8988T (cell line): ENCODE measurements around the gene PANK3.
"Not testable (repeated sequence)": the region's sequence is repeated elsewhere in the genome, so short reads cannot be mapped to it uniquely, and the experiment has no call there.

ENCODE experiments used
- DNase-seq: peaks from one replicate; pipeline ENCODE4 v3.0.0; 2011

PANK3 gene

DNA sequence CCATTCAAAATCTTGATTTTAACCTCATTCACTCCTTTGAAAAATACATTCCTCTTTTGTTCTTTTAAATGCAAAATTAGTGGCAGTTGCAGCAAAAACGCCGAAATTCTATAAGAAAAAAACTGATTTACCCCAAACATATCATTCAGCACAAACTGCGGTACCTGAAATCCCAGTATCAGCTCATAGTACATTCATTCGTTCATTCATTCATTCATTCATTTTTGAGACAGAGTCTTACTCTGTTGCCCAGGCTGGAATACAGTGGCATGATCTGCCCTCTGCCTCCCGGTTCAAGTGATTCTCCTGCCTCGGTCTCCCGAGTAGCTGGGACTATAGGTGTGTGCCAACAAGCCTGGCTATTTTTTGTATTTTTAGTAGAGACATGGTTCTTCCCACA, 29.6 kb downstream of the PANK3 start:
- DNase-seq = no peak

DNA sequence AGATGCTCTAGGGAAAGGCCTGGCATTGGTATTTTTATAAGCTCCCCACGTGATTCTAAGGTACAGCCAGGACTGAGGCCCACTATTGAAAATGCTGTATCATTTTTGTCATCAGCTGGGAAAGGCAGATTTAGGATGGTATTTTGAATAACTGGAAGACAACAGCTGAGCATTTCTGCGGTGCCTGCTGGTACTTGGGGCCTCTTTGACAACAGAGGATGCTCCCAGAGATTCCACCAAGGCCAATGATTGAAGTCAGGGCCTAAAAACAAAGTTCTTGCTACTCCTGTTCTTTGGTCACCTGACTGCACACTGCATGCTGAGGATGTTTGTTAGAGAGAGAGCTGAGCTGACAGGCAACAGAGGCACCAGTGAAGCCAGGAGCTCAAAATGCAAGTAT, 42.0 kb downstream of the PANK3 start:
- no peak for DNase-seq

DNA sequence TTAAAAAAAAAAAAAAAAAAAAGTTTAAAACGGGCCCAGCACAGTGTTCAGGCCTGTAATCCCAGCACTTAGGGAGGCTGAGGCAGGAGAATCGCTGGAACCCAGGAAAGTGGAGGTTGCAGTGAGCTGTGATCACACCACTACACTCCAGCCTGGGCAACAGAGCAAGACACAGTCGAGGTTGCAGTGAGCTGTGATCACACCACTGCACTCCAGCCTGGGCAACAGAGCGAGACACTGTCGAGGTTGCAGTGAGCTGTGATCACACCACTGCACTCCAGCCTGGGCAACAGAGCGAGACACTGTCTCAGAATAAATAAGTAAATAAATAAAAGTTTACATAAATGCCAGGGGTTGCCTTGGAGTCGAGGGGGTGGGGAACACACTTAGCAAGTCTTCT, 44.8 kb downstream of the PANK3 start:
- not testable (repeated sequence) for DNase-seq

DNA sequence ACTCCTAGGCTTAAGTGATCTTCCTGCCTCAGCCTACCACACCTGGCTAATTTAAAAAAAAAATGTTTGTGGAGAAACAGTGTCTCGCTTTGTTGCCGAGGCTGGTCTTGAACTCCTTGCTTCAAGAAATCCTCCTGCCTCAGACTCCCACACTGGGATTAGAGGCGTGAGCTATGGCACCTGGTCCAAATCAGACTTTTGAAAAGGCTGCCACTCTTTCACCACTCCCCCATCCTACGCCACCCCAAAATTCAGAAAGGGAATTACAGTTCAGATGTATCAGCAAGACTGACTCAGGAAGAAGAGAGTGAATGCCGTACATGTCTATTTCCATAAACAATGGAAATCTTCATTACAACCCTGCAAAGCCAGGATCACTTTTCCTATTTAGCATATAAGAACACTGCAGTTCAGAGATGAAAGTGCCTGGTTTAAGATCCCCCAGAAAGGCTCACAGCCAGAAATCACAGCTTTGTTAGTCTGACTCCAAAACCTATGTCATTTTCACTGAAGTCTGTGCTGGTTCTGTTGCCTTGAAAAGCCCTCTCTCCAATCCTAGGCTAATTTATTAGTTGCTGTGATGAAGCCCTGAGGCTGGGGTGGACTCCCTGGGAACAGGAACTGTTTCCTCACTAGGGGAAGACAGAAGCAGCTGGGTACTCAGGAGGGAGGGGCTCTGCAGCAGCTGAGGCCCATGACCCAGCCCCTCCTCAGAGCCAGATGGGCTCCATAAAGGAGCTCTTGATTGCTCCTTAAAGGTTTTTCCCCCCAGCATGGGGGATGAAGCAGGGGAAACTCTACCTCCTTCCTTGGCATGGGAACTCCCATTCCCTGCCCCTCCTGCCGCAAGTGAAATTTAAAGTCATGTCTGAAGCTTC, 46.9 kb downstream of the PANK3 start:
- DNase-seq = no peak

DNA sequence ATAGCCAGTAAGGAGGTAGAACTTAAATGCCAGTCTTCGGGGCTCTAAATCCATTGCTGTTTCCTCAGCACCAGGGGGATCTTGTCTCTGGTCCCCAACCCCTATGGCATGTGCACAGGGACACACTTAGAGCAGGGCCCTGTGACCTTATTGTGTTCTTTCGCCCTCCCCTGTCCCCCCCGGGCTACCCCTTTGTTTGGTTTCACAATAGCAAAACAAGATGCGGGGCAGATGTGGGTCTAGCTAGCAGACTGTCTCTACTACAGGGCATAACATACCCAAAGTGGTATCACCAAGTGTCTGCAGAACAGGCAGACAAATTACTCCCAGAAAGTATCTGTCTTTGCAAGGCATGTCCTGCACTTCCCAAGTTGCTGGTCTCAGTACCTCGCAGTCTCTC, 48.0 kb downstream of the PANK3 start:
- no peak for DNase-seq

DNA sequence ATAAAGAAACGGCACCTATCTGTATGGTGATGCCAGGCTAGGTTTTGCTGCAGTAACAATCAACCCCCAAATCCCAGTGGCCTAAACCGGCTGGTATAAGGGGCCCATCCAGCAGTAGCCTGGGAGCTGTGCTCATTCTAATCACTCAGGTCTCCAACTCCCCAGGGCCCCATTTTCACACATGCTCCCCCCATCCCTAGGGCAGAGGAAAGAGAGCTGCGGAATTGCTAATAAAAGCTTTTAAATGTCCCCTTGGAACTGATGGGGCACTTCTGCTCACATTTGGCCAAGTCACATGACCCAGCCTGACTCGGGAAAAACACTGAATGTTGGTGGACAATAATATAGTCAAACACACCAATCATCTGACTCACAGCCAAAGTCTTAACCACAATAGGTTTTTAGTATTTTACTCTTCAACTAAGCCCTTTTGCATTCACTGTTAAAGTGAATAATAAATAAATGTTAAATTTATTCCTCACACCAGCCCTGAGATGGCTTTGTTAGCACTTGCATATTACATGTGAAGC, 48.5 kb downstream of the PANK3 start:
- no peak for DNase-seq

DNA sequence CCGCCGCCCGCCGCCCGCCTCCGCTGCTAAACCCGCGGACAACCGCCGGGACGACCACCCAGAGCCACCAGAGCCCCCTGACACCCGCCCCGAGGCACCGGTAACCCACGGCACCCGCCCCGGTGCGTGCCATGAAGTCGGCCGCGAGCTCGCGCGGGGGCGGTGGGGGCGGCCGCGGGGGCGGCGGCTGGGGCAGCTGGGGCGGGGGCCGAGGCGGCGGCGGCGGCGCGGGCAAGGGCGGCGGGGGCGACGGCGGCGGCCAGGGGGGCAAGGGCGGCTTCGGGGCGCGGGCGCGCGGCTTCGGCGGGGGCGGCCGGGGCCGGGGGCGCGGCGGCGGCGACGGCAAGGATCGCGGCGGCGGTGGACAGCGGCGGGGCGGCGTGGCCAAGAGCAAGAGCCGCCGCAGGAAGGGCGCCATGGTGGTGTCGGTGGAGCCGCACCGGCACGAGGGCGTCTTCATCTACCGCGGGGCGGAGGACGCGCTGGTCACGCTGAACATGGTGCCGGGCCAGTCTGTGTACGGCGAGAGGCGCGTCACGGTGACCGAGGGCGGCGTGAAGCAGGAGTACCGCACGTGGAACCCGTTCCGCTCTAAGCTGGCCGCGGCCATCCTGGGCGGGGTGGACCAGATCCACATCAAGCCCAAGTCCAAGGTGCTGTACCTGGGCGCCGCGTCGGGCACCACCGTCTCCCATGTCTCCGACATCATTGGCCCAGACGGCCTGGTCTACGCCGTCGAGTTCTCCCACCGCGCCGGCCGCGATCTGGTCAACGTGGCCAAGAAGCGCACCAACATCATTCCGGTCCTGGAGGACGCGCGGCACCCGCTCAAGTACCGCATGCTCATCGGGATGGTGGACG, 49.6 kb downstream of the PANK3 start:
- no peak for DNase-seq

DNA sequence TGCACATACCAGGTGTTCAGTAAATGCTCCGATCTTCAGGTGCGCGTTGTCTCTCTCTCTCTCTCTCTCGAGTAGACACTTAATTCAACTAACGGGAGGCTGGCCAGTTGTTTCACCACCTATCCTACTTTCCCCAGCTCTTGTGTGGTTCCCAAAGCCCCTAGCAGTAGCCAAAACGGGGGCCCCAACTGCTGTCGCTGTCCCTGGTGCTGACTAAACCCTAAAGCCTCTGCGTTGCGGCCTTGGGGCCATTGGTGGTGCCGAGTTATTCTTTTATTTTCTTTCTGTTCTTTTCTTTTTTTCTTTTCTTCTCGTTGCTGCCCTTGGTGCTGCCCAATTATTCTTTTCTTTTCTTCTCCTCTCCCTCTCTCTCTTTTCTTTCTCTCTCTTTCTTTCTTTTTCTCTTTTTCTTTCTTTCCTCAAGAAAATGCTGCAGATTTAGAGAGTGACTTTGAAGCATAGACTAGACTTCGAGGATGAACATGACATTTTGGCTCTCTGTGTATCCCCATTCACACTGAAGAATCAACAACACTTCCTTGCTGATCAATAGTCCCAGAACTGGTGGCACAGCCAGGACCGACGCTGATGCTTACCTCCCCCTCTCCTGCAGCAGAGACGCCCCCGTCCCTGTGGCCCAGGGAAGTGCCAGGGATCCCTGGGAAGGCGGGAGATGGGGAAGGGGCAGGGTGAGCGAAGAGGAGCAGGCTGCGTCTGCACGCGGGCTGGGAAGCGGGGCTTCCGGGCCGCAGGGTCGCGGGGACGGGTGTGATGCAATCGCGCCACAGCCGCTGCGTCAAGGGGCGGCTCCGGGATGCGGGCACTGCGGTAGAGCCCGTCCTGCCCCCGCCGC, 50.4 kb downstream of the PANK3 start, which contains the start of gene FBLL1:
Gene FBLL1, plus strand, starts transcription at position 785 of the 853 bp plus-strand sequence. CDS start 200 bp downstream, outside the sequence.
- DNase-seq = no peak

DNA sequence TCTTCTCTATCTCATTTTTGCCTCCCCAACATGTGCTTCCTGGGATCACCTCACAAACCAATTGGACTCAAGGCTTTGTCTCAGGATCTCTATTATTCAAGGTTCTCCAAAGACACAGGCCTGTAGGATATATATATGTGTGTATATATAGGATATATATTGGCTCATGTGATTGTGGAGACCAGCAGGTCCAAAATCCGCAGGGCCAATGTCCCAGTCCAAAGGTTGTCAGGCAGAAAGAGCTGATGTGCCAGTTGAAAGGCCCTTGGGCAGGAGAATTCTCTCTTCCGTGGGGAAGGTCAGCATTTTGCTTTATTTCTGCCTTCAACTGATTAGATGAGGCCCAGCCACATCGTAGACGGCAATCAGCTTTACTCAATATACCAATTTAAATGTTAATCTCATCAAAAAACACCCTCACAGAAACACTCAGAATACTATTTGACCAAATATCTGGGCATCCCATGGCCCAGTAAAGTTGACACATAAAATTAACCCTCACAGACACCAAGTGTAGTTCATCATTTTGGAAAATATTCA, 51.3 kb downstream of the PANK3 start:
- no peak for DNase-seq

DNA sequence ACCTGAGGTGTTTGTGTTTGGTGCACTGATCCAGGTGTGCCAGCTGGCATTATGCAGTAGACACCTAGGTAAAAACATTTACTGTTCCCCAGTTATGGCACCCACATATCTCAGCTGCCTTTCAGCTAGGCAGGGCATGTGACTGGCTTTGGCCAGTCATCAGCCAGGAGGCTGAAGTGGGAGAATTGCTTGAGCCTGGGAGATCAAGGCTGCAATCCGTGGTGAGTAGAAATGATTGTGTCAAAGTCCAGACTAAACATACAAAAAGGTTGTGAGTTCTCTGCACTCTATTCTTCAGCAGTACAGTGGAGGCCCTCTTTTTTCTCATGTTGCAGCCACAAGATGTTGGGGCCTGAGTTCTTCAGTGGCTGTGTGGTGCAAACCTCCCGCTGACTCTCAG, 53.3 kb downstream of the PANK3 start:
- DNase-seq = no peak

DNA sequence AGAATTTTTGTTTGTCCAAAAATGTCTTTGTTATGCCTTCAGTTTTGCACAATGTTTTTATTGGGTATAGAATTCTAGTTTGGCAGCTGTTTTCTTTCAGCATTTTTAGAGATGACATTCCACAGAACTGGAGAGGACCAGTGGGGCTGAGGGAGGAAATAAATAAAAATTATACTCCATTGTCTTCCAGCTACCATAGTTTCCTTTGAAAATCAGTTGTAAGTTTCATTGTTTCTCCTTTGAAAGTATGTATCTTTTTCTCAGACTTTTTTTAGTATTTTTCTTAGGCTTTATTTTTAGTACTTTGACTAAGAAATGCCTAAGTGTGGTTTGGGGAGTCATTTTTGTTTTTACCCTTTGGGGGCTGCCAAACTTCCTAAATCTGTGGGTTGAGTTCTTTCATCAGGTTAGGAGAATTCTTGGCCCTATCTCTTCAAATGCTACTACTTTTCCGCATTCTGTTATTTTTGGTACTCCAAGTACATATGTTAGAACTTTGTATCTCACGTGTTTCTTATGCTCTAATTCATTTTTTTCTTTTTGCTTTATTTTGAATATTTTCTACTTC, 65.2 kb downstream of the PANK3 start:
- no peak for DNase-seq

DNA sequence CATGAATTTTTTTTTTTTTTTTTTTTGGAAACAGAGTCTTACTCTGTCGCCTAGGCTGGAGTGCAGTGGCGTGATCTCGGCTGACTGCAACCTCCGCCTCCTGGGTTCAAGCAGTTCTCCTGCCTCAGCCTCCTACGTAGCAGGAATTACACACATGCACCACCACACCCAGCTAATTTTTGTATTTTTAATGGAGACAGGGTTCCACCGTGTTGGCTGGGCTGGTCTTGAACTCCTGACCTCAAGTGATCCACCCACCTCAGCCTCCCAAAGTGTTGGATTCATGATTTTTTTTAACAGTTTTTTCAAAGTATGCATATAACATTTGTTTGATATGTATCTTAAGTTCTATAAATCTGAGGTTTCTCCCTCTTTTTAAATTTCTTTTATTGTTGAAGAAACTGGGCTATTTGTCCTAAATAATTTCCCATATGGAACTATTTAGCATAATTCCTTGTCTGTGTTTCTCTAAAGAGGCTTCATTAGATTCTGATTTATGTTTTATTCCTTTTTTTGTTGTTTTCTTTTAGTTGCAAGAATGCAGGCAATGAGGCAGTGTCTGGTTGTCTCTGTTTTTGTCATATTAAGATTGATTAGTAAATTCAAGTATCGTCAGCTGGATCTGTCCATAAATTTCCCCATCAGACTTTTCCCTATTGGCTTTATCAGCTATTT, 76.5 kb downstream of the PANK3 start:
- DNase-seq = no peak
